Airway epithelial cell (primary cell): ENCODE results near the gene RAI14. TPM values are rescaled to one million over a fixed set of nuclear protein-coding genes. Genes with fewer than 3 reads are reported as not detected.

Experiments used
- total RNA-seq: library from RNA; depleted of rRNA; stranded (reverse); fragments of >200 nt; gene quantifications from 2 replicates; pipeline ENCODE4 v1.2.3, GENCODE V29; 2015

The RAI14 gene
- 43.3 and 48.1 TPM in 2 replicates for total RNA-seq

DNA sequence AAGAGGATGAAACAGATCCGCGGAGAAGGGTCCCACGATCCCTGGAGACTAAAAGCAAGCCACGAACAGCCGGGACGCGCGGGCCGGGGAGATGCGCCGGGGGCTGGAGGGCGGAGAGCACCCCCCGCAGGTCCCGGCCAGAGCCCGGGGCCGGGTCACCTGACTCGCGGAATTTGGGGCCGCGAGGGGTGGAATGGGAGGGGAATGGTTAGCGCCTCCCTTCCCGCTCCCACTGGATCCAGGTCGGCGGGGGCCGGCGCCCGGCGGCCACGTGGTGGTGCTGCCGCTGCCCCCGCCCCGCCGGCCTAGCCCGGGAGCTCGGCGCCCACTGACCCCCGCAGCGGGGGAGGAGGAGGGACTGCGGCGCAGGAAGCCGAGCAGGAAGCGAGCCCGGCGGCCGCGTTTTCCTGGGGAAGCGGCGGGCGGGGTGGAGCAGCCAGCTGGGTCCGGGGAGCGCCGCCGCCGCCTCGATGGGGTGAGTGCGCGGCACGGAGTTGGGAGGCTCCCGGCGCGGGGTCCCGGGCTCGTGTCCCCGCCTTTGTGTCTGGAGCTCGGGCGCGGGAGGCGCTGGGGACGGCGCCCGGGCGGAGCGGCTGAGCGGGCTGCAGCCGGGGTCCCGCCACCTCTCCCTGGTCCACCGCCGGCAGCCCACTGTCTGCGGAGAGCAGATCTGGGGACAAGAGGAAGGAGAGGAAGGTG is at the start of gene RAI14:
RAI14 (plus strand) TSS at position 328 of the 699 bp plus-strand sequence. CDS start 30,592 bp downstream, outside the sequence.

DNA sequence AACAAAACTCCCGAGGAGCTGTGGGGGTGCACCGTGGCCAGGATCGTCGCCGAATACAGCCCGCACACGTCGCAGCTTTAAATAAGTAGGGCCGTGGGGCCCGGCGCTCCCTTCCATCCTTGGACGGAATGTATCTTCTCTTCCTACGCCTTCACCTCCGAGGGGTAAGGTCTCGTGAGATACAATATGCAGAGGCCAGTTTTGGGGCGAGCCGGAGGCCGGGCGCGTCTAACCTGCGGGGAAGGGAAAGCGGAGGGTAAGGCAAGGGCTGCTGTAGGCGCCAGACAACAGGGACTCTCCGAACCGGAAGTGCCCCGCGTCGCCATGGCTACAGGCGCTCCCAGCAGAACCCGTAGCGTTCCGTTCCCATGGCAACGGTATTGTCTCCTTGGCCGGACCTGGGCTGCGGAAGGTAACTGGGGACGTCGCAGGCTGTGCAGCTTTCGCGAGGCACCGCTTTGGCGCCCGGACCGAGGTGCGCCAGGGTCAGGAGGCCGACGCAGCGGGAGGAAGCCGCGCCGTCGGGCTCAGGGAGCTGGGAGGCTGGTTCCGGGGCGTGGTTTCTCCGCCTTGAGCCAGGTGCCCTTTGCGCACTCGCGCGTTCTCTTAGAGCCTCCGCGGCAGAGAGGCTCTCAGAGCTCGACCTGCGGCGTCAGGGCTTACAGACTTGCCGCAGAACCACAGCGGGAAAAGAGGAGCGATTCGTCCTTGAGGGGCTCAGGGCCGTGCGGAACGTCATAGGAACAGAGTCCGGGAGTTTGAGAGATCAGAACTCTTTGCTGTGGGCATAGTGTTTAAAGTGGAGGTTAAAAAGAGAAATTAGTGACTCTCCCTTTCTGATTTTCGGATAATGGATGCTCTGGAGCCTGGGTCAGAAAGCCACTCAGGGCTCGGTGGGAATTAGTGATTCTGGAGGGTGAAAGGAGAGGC is 182.9 kb downstream of the RAI14 start, which contains the start of gene TTC23L:
TTC23L (plus strand) TSS at position 380 of the 930 bp plus-strand sequence. CDS start 1,508 bp downstream, outside the sequence.

Other genes with a start within 250 kb of the RAI14 start
- gene TTC23L, start 182.8 kb downstream of the RAI14 start, total RNA-seq, result 0.05 TPM in 1 of 2 replicates, not detected in the other